DND-41 (cell line): Measurements from ENCODE around the gene PLAGL2.

Experiments
- ATAC-seq: fragments of 200-7000 bp; cut with Tn5 transposase; 3 replicates; pipeline ENCODE4 v1.9.1; 2021; ENCODE audit warnings: low read depth; ENCODE audit not compliant: insufficient read depth
- DNase-seq: peaks from one replicate; pipeline ENCODE4 v3.0.0-alpha.2; 2020
- H2AFZ ChIP-seq: 2 replicates; pipeline ENCODE4 v1.6.0; 2012; ENCODE audit warnings: low read depth, low read length
- H3K27ac ChIP-seq: 2 replicates; pipeline ENCODE4 v1.5.1; 2012; ENCODE audit warnings: low read length, inconsistent platforms
- H3K27me3 ChIP-seq: fragments of 200-600 bp; sonication (generic); 2 replicates; pipeline ENCODE4 v1.6.0; 2012; ENCODE audit warnings: low read length, mild to moderate bottlenecking, inconsistent platforms; ENCODE audit not compliant: insufficient read depth, poor library complexity
- H3K36me3 ChIP-seq: 2 replicates; pipeline ENCODE4 v1.5.1; 2012; ENCODE audit warnings: low read length, inconsistent platforms; ENCODE audit not compliant: insufficient read depth
- H3K4me1 ChIP-seq: 2 replicates; pipeline ENCODE4 v1.5.1; 2012; ENCODE audit warnings: mild to moderate bottlenecking, low read length; ENCODE audit not compliant: insufficient read depth
- H3K4me2 ChIP-seq: 2 replicates; pipeline ENCODE4 v1.6.0; 2012; ENCODE audit warnings: mild to moderate bottlenecking, moderate library complexity, low read length, inconsistent platforms; ENCODE audit not compliant: insufficient read depth
- H3K4me3 ChIP-seq, 2 experiments: fragments of 200-600 bp in 1 of 2; shearing (Covaris generic) in 1 of 2; 2 replicates each; pipeline ENCODE4 v1.5.1; 2012 to 2016; ENCODE audit warnings: inconsistent platforms in 2 of 2, low read length in 2 of 2, mild to moderate bottlenecking in 2 of 2, low read depth in 1 of 2, moderate library complexity in 1 of 2
- H3K79me2 ChIP-seq: 2 replicates; pipeline ENCODE4 v1.6.0; 2012; ENCODE audit warnings: low read length, inconsistent platforms; ENCODE audit not compliant: insufficient read depth
- H3K9ac ChIP-seq: 2 replicates; pipeline ENCODE4 v1.6.0; 2012; ENCODE audit warnings: low read depth, mild to moderate bottlenecking, inconsistent platforms, low read length, moderate library complexity
- H3K9me3 ChIP-seq: 2 replicates; pipeline ENCODE4 v1.5.1; 2012; ENCODE audit warnings: low read length, moderate library complexity, mild to moderate bottlenecking, inconsistent platforms; ENCODE audit not compliant: insufficient read depth, severe bottlenecking
- H4K20me1 ChIP-seq: 2 replicates; pipeline ENCODE4 v1.6.0; 2012; ENCODE audit warnings: low read length; ENCODE audit not compliant: insufficient read depth
- EZH2 ChIP-seq: IDR thresholded peaks from 3 replicates; pipeline ENCODE4 v1.6.1; 2012; ENCODE audit warnings: borderline replicate concordance, low read depth, mild to moderate bottlenecking, moderate library complexity, low read length, inconsistent platforms; ENCODE audit not compliant: severe bottlenecking
- TF ChIP-seq, protein P1 (sequence below): IDR thresholded peaks from 2 replicates; pipeline ENCODE4 v1.5.1; 2012; ENCODE audit warnings: borderline replicate concordance, low read length, moderate library complexity, mild to moderate bottlenecking; ENCODE audit not compliant: poor library complexity, severe bottlenecking; ENCODE audit errors: extremely low read depth

The PLAGL2 gene

GRCh38 chr20:32203356-32204204 is 4.0 kb downstream of the PLAGL2 start:
- ATAC-seq (no peak), DNase-seq (no peak)
- H3K9ac ChIP-seq, result no peak overlapping the region
- H3K9me3 ChIP-seq, result no peaks in the 10 kb centered on the region
- H2AFZ ChIP-seq, result no peak overlapping the region
- peaks cover 63% of the 10 kb centered on the region for H3K36me3 ChIP-seq
- H4K20me1 ChIP-seq, result peaks cover 74% of the 10 kb centered on the region
- H3K79me2 ChIP-seq, result peaks cover 97% of the 10 kb centered on the region
- no peak overlapping the region for H3K4me3 ChIP-seq
- H3K27me3 ChIP-seq, result no peaks in the 10 kb centered on the region
- H3K4me2 ChIP-seq, result peak overlapping the region; percentile 85; the same call in 1 of the 2 replicates
- H3K4me1 ChIP-seq, result peaks cover 44% of the 10 kb centered on the region
- H3K27ac ChIP-seq, result no peak overlapping the region
- no peak for TF ChIP-seq EZH2
- TF ChIP-seq, protein P1, sequence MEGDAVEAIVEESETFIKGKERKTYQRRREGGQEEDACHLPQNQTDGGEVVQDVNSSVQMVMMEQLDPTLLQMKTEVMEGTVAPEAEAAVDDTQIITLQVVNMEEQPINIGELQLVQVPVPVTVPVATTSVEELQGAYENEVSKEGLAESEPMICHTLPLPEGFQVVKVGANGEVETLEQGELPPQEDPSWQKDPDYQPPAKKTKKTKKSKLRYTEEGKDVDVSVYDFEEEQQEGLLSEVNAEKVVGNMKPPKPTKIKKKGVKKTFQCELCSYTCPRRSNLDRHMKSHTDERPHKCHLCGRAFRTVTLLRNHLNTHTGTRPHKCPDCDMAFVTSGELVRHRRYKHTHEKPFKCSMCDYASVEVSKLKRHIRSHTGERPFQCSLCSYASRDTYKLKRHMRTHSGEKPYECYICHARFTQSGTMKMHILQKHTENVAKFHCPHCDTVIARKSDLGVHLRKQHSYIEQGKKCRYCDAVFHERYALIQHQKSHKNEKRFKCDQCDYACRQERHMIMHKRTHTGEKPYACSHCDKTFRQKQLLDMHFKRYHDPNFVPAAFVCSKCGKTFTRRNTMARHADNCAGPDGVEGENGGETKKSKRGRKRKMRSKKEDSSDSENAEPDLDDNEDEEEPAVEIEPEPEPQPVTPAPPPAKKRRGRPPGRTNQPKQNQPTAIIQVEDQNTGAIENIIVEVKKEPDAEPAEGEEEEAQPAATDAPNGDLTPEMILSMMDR, result no peak

DNA sequence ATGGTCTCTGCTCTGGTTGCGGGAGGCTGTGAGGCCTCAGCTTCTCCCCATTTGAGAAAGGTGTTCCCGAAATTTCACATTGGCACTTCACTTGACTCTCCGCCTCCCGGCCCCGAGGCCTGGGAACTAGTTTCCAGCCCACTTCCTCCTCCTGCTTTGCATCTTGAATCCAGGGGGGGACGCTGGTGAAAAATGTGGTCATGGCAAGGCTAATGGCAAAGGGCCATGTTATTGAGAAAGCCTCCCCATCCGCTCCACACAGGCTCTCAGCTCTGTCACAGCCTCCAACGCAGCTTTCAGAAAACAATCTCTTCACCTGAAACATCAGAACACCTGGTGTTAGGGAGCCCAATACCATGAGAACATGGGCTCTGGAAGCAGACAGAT is 5.6 kb downstream of the PLAGL2 start:
- Histone ChIP-seq H3K9ac (no peak overlapping the region), H3K79me2 (peaks cover 97% of the 10 kb centered on the region), H3K9me3 (no peaks in the 10 kb centered on the region), H3K4me1 (peaks cover 37% of the 10 kb centered on the region), H3K27me3 (no peaks in the 10 kb centered on the region), H4K20me1 (peaks cover 85% of the 10 kb centered on the region), H3K4me3 (no peak overlapping the region), H3K4me2 (no peak overlapping the region), H2AFZ (no peak overlapping the region), H3K27ac (no peak overlapping the region), H3K36me3 (peaks cover 76% of the 10 kb centered on the region)
- DNase-seq (no peak), ATAC-seq (no peak)
- no peak for TF ChIP-seq EZH2
- TF ChIP-seq, protein P1, result no peak

DNA sequence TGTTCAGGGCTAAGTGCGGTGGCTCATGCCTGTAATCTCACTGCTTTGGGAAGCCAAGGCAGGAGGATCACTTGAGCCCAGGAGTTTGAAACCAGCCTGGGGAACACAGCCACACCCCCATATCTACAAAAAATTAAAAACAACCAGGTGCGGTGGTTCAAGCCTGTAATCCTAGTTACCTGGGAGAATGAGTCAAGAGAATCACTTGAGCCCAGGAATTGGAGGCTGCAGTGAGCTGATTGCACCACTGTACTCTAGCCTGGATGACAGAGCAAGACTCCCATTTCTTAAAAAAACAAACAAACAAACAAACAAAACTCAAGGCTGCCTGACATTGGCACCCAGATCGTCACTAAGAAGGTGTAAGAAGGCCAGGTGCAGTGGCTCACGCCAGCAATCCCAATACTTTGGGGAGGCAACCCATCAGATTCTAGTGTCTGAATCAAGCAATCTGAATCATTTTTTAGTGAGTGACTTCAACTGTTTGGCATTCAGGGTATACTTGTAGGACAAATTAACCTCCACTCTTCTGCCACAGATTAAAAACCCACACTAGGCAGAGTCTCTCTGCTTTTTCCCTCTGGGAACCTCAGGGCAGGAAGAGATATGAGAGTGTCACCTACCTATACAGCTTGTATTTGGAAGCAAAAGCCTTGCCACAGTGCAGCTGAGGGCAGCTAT is 6.1 kb downstream of the PLAGL2 start:
- Histone ChIP-seq H4K20me1 (peaks cover 85% of the 10 kb centered on the region), H3K9me3 (no peaks in the 10 kb centered on the region), H2AFZ (no peak overlapping the region), H3K27ac (no peak overlapping the region), H3K27me3 (no peaks in the 10 kb centered on the region), H3K36me3 (peaks cover 82% of the 10 kb centered on the region), H3K4me2 (no peak overlapping the region), H3K4me1 (peaks cover 32% of the 10 kb centered on the region), H3K79me2 (peaks cover 94% of the 10 kb centered on the region), H3K9ac (no peak overlapping the region), H3K4me3 (no peak overlapping the region)
- no peak for ATAC-seq
- no peak for DNase-seq
- TF ChIP-seq, protein P1, result no peak
- TF ChIP-seq EZH2, result no peak
